Measurements from ENCODE around the gene PRKN.

PRKN gene

GRCh38 chr6:161394437-161394836 is 1333.1 kb downstream of the PRKN start:
- Histone ChIP-seq H3K4me1 (ENCODE audit: control insufficient read depth in 1 of 2, insufficient read depth in 2 of 2, low read length in 2 of 2) (no peaks in the 10 kb centered on the region), H3K27me3 (ENCODE audit: control insufficient read depth in 1 of 2, insufficient read depth in 2 of 2, low read length in 2 of 2) (no peaks in the 10 kb centered on the region), H3K9ac (ENCODE audit: low read depth in 1 of 2, low read length in 2 of 2) (no peak overlapping the region), H3K27ac (ENCODE audit: low read depth, low read length) (no peak overlapping the region), H3K36me3 (ENCODE audit: control insufficient read depth in 1 of 2, insufficient read depth in 2 of 2, low read length in 2 of 2) (no peaks in the 10 kb centered on the region), H3K9me3 (ENCODE audit: control insufficient read depth in 1 of 2, low read length in 2 of 2) (no peaks in the 10 kb centered on the region), H3K4me3 (ENCODE audit: low read depth in 1 of 2, low read length in 2 of 2) (no peak overlapping the region)

GRCh38 chr6:161393839-161394364 is 1333.7 kb downstream of the PRKN start:
- Histone ChIP-seq H3K4me3 (ENCODE audit: low read depth in 1 of 2, low read length in 2 of 2) (peak overlapping the region in 1 of 2 donors; percentile 41), H3K27me3 (ENCODE audit: control insufficient read depth in 1 of 2, insufficient read depth in 2 of 2, low read length in 2 of 2) (no peaks in the 10 kb centered on the region), H3K36me3 (ENCODE audit: control insufficient read depth in 1 of 2, insufficient read depth in 2 of 2, low read length in 2 of 2) (no peaks in the 10 kb centered on the region), H3K27ac (ENCODE audit: low read depth, low read length) (no peak overlapping the region), H3K9me3 (ENCODE audit: control insufficient read depth in 1 of 2, low read length in 2 of 2) (no peaks in the 10 kb centered on the region), H3K9ac (ENCODE audit: low read depth in 1 of 2, low read length in 2 of 2) (no peak overlapping the region), H3K4me1 (ENCODE audit: control insufficient read depth in 1 of 2, insufficient read depth in 2 of 2, low read length in 2 of 2) (no peaks in the 10 kb centered on the region)

DNA sequence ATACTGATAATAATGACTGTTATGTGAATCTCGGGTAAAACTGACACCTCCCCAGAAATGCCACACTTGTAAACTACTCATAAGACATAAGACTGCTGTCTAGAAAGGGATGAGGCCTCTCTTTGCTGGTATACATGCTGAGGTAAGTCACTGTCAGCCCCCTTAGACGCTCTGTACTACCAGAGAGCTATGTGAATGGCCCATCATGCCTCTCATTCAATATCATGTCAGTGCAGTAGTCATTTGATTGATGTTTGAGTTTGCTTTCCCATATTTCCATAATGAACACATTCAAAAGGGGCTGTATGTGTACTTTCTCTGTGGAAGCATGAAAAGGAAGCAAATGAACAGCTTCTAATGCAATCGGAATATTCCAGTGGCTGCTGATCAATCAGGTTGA is 1334.3 kb downstream of the PRKN start:
- H3K9ac ChIP-seq (ENCODE audit: low read depth in 1 of 2, low read length in 2 of 2), result no peak overlapping the region
- no peak overlapping the region for H3K27ac ChIP-seq (ENCODE audit: low read depth, low read length)
- no peaks in the 10 kb centered on the region for H3K9me3 ChIP-seq (ENCODE audit: control insufficient read depth in 1 of 2, low read length in 2 of 2)
- no peaks in the 10 kb centered on the region for H3K4me1 ChIP-seq (ENCODE audit: control insufficient read depth in 1 of 2, insufficient read depth in 2 of 2, low read length in 2 of 2)
- H3K36me3 ChIP-seq (ENCODE audit: control insufficient read depth in 1 of 2, insufficient read depth in 2 of 2, low read length in 2 of 2), result no peaks in the 10 kb centered on the region
- H3K27me3 ChIP-seq (ENCODE audit: control insufficient read depth in 1 of 2, insufficient read depth in 2 of 2, low read length in 2 of 2), result no peaks in the 10 kb centered on the region
- no peak overlapping the region for H3K4me3 ChIP-seq (ENCODE audit: low read depth in 1 of 2, low read length in 2 of 2)

GRCh38 chr6:161389756-161390155 is 1337.8 kb downstream of the PRKN start:
- H3K9me3 ChIP-seq (ENCODE audit: control insufficient read depth in 1 of 2, low read length in 2 of 2), result no peaks in the 10 kb centered on the region
- no peak overlapping the region for H3K27ac ChIP-seq (ENCODE audit: low read depth, low read length)
- no peaks in the 10 kb centered on the region for H3K36me3 ChIP-seq (ENCODE audit: control insufficient read depth in 1 of 2, insufficient read depth in 2 of 2, low read length in 2 of 2)
- no peak overlapping the region for H3K9ac ChIP-seq (ENCODE audit: low read depth in 1 of 2, low read length in 2 of 2)
- no peak overlapping the region for H3K4me3 ChIP-seq (ENCODE audit: low read depth in 1 of 2, low read length in 2 of 2)
- H3K4me1 ChIP-seq (ENCODE audit: control insufficient read depth in 1 of 2, insufficient read depth in 2 of 2, low read length in 2 of 2), result no peaks in the 10 kb centered on the region
- H3K27me3 ChIP-seq (ENCODE audit: control insufficient read depth in 1 of 2, insufficient read depth in 2 of 2, low read length in 2 of 2), result no peaks in the 10 kb centered on the region

DNA sequence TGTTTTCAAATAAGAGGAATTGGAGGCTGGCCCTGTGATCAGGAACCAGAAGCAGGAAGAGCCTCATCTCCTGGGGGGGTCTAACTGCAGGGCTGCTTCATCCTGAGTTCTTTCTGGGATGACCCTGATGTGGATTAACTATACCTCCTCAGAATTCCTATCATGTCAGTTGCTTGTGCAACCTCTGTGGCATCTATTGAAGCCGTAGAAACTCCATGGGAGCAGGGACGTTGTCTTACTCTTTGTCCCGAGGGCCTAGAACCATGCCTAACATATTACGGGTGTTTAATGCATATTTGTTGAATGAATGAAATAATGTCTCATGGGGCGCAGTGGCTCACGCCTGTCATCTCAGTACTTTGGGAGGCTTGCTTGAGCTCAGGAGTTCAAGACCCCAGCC is 1343.6 kb downstream of the PRKN start:
- Histone ChIP-seq H3K9ac (ENCODE audit: low read depth in 1 of 2, low read length in 2 of 2) (no peak overlapping the region), H3K9me3 (ENCODE audit: control insufficient read depth in 1 of 2, low read length in 2 of 2) (no peaks in the 10 kb centered on the region), H3K4me1 (ENCODE audit: control insufficient read depth in 1 of 2, insufficient read depth in 2 of 2, low read length in 2 of 2) (peaks cover 4 to 5% of the 10 kb centered on the region in 2 donors), H3K27ac (ENCODE audit: low read depth, low read length) (no peak overlapping the region), H3K4me3 (ENCODE audit: low read depth in 1 of 2, low read length in 2 of 2) (no peak overlapping the region), H3K36me3 (ENCODE audit: control insufficient read depth in 1 of 2, insufficient read depth in 2 of 2, low read length in 2 of 2) (no peaks in the 10 kb centered on the region), H3K27me3 (ENCODE audit: control insufficient read depth in 1 of 2, insufficient read depth in 2 of 2, low read length in 2 of 2) (no peaks in the 10 kb centered on the region)

GRCh38 chr6:161379834-161380582 is 1347.6 kb downstream of the PRKN start:
- Histone ChIP-seq H3K36me3 (ENCODE audit: control insufficient read depth in 1 of 2, insufficient read depth in 2 of 2, low read length in 2 of 2) (no peaks in the 10 kb centered on the region), H3K9ac (ENCODE audit: low read depth in 1 of 2, low read length in 2 of 2) (no peak overlapping the region), H3K9me3 (ENCODE audit: control insufficient read depth in 1 of 2, low read length in 2 of 2) (no peaks in the 10 kb centered on the region), H3K27me3 (ENCODE audit: control insufficient read depth in 1 of 2, insufficient read depth in 2 of 2, low read length in 2 of 2) (no peaks in the 10 kb centered on the region), H3K27ac (ENCODE audit: low read depth, low read length) (no peak overlapping the region), H3K4me1 (ENCODE audit: control insufficient read depth in 1 of 2, insufficient read depth in 2 of 2, low read length in 2 of 2) (peaks cover 9 to 18% of the 10 kb centered on the region in 2 donors), H3K4me3 (ENCODE audit: low read depth in 1 of 2, low read length in 2 of 2) (no peak overlapping the region)

GRCh38 chr6:161378115-161378514 is 1349.5 kb downstream of the PRKN start:
- Histone ChIP-seq H3K9me3 (ENCODE audit: control insufficient read depth in 1 of 2, low read length in 2 of 2) (no peaks in the 10 kb centered on the region), H3K4me1 (ENCODE audit: control insufficient read depth in 1 of 2, insufficient read depth in 2 of 2, low read length in 2 of 2) (peaks cover 9 to 20% of the 10 kb centered on the region in 2 donors), H3K4me3 (ENCODE audit: low read depth in 1 of 2, low read length in 2 of 2) (no peak overlapping the region), H3K9ac (ENCODE audit: low read depth in 1 of 2, low read length in 2 of 2) (no peak overlapping the region), H3K27me3 (ENCODE audit: control insufficient read depth in 1 of 2, insufficient read depth in 2 of 2, low read length in 2 of 2) (no peaks in the 10 kb centered on the region), H3K27ac (ENCODE audit: low read depth, low read length) (no peak overlapping the region), H3K36me3 (ENCODE audit: control insufficient read depth in 1 of 2, insufficient read depth in 2 of 2, low read length in 2 of 2) (no peaks in the 10 kb centered on the region)

GRCh38 chr6:161377116-161377515 is 1350.5 kb downstream of the PRKN start:
- H3K4me1 ChIP-seq (ENCODE audit: control insufficient read depth in 1 of 2, insufficient read depth in 2 of 2, low read length in 2 of 2), result peaks cover 9 to 20% of the 10 kb centered on the region in 2 donors
- no peak overlapping the region for H3K27ac ChIP-seq (ENCODE audit: low read depth, low read length)
- no peaks in the 10 kb centered on the region for H3K36me3 ChIP-seq (ENCODE audit: control insufficient read depth in 1 of 2, insufficient read depth in 2 of 2, low read length in 2 of 2)
- H3K27me3 ChIP-seq (ENCODE audit: control insufficient read depth in 1 of 2, insufficient read depth in 2 of 2, low read length in 2 of 2), result no peaks in the 10 kb centered on the region
- no peaks in the 10 kb centered on the region for H3K9me3 ChIP-seq (ENCODE audit: control insufficient read depth in 1 of 2, low read length in 2 of 2)
- no peak overlapping the region for H3K4me3 ChIP-seq (ENCODE audit: low read depth in 1 of 2, low read length in 2 of 2)
- no peak overlapping the region for H3K9ac ChIP-seq (ENCODE audit: low read depth in 1 of 2, low read length in 2 of 2)

GRCh38 chr6:161376367-161376766 is 1351.2 kb downstream of the PRKN start:
- Histone ChIP-seq H3K36me3 (ENCODE audit: control insufficient read depth in 1 of 2, insufficient read depth in 2 of 2, low read length in 2 of 2) (no peaks in the 10 kb centered on the region), H3K27ac (ENCODE audit: low read depth, low read length) (no peak overlapping the region), H3K4me3 (ENCODE audit: low read depth in 1 of 2, low read length in 2 of 2) (no peak overlapping the region), H3K9me3 (ENCODE audit: control insufficient read depth in 1 of 2, low read length in 2 of 2) (no peaks in the 10 kb centered on the region), H3K4me1 (ENCODE audit: control insufficient read depth in 1 of 2, insufficient read depth in 2 of 2, low read length in 2 of 2) (peaks cover 9 to 20% of the 10 kb centered on the region in 2 donors), H3K27me3 (ENCODE audit: control insufficient read depth in 1 of 2, insufficient read depth in 2 of 2, low read length in 2 of 2) (no peaks in the 10 kb centered on the region), H3K9ac (ENCODE audit: low read depth in 1 of 2, low read length in 2 of 2) (no peak overlapping the region)

GRCh38 chr6:161374971-161375873 is 1352.3 kb downstream of the PRKN start:
- H3K9me3 ChIP-seq (ENCODE audit: control insufficient read depth in 1 of 2, low read length in 2 of 2), result no peaks in the 10 kb centered on the region
- peak overlapping the region in 1 of 2 donors; percentile 48 for H3K4me3 ChIP-seq (ENCODE audit: low read depth in 1 of 2, low read length in 2 of 2)
- peaks cover 9 to 20% of the 10 kb centered on the region in 2 donors for H3K4me1 ChIP-seq (ENCODE audit: control insufficient read depth in 1 of 2, insufficient read depth in 2 of 2, low read length in 2 of 2)
- no peak overlapping the region for H3K9ac ChIP-seq (ENCODE audit: low read depth in 1 of 2, low read length in 2 of 2)
- H3K27me3 ChIP-seq (ENCODE audit: control insufficient read depth in 1 of 2, insufficient read depth in 2 of 2, low read length in 2 of 2), result no peaks in the 10 kb centered on the region
- H3K27ac ChIP-seq (ENCODE audit: low read depth, low read length), result no peak overlapping the region
- H3K36me3 ChIP-seq (ENCODE audit: control insufficient read depth in 1 of 2, insufficient read depth in 2 of 2, low read length in 2 of 2), result no peaks in the 10 kb centered on the region
